HCT116 (cell line): Measurements from ENCODE around the gene IGSF9. TPM values are rescaled to one million over a fixed set of nuclear protein-coding genes. Genes with fewer than 3 reads are reported as not detected.

Experiments
- ATAC-seq: fragments of 200-7000 bp; cut with Tn5 transposase; 2 replicates; pipeline ENCODE4 v1.9.1; 2020; ENCODE audit warnings: mild to moderate bottlenecking, moderate library complexity
- BruUV-seq: library from RNA; stranded (reverse); fragments of 400-500 nt; replicated peaks from 2 replicates; lab custom pipeline; 2021; lab: Mats Ljungman, UMichigan
- CTCF ChIA-PET: fragments of 300-600 bp; sonication (Branson Sonifier 250); formaldehyde crosslinking; loops from one replicate; lab custom pipeline; 2021; ENCODE audit warnings: antibody characterized with exemption; lab: Charles Lee
- POLR2A ChIA-PET: fragments of 300-600, 350-600 bp; sonication (Branson Sonifier 250); formaldehyde crosslinking; loops from one replicate; lab custom pipeline; 2021; ENCODE audit warnings: antibody characterized with exemption; lab: Charles Lee
- RAD21 ChIA-PET, 2 experiments: fragments of 300-600 bp; sonication (Branson Sonifier 250); formaldehyde crosslinking; loops; one replicate each; lab custom pipeline; 2023; ENCODE audit warnings: low total read pairs in 2 of 2; ENCODE audit not compliant: uncharacterized antibody in 2 of 2, unreplicated experiment in 2 of 2, low non-redundant PET in 1 of 2; lab: Charles Lee
- DNase-seq: peaks from one replicate; pipeline ENCODE4 v3.0.0-alpha.2; 2010; ENCODE audit warnings: low read depth, low spot score
- H2AFZ ChIP-seq: fragments of 200-600 bp; shearing (Covaris generic), sonication (generic); 2 replicates; pipeline ENCODE4 v1.6.1; 2017; ENCODE audit warnings: low read depth, mixed run types, mixed read lengths, antibody characterized with exemption, low read length; ENCODE audit not compliant: poor library complexity, severe bottlenecking
- H3K27ac ChIP-seq: 2 replicates; pipeline ENCODE4 v1.5.1; 2012; ENCODE audit warnings: low read depth, low read length
- H3K27me3 ChIP-seq: fragments of 200-600 bp; sonication (generic); 2 replicates; pipeline ENCODE4 v1.6.1; 2016; ENCODE audit warnings: mixed run types, low read length, mixed read lengths; ENCODE audit not compliant: insufficient read depth
- H3K36me3 ChIP-seq, 2 experiments: fragments of 200-500 bp in 1 of 2; fragments of 200-600 bp in 1 of 2; sonication (Bioruptor generic) in 1 of 2; sonication (generic) in 1 of 2; 2 replicates each; pipeline versions ENCODE4 v1.5.1 to v1.6.1; 2014 to 2016; ENCODE audit warnings: low read length in 2 of 2, inconsistent platforms in 1 of 2, mixed read lengths in 1 of 2, mixed run types in 1 of 2; ENCODE audit not compliant: insufficient read depth in 2 of 2, control insufficient read depth in 1 of 2
- H3K4me1 ChIP-seq, 2 experiments: fragments of 200-600 bp in 1 of 2; sonication (generic) in 1 of 2; 2 replicates each; pipeline versions ENCODE4 v1.5.1 to v1.6.1; 2012 to 2017; ENCODE audit warnings: low read length in 2 of 2, inconsistent platforms in 1 of 2, mild to moderate bottlenecking in 1 of 2, mixed read lengths in 1 of 2, mixed run types in 1 of 2, moderate library complexity in 1 of 2; ENCODE audit not compliant: insufficient read depth in 2 of 2, control insufficient read depth in 1 of 2
- H3K4me2 ChIP-seq: fragments of 200-600 bp; sonication (generic); 2 replicates; pipeline ENCODE4 v1.6.1; 2017; ENCODE audit warnings: mixed run types, low read length, mixed read lengths
- H3K4me3 ChIP-seq, 2 experiments: fragments of 200-600 bp in 1 of 2; sonication (generic) in 1 of 2; replicated peaks in 1 of 2; 2 replicates each; pipeline ENCODE4 v1.5.1; 2011 to 2016; ENCODE audit warnings: low read length in 2 of 2, control low read depth in 1 of 2, low read depth in 1 of 2, mild to moderate bottlenecking in 1 of 2, mixed read lengths in 1 of 2, mixed run types in 1 of 2
- H3K79me2 ChIP-seq: fragments of 200-600 bp; sonication (generic); 2 replicates; pipeline ENCODE4 v1.6.1; 2017; ENCODE audit warnings: mild to moderate bottlenecking, mixed run types, low read length, moderate library complexity, mixed read lengths; ENCODE audit not compliant: insufficient read depth
- H3K9ac ChIP-seq: fragments of 200-600 bp; sonication (generic); 2 replicates; pipeline ENCODE4 v1.6.1; 2016; ENCODE audit warnings: low read length, mixed read lengths
- H3K9me2 ChIP-seq: fragments of 200-600 bp; sonication (generic), shearing (Covaris generic); 2 replicates; pipeline ENCODE4 v1.6.1; 2017; ENCODE audit warnings: mixed run types, mild to moderate bottlenecking, moderate library complexity; ENCODE audit not compliant: insufficient read depth
- H3K9me3 ChIP-seq, 2 experiments: fragments of 200-500 bp in 1 of 2; fragments of 200-600 bp in 1 of 2; sonication (Bioruptor generic) in 1 of 2; sonication (generic) in 1 of 2; 2 replicates each; pipeline ENCODE4 v1.6.1; 2014 to 2017; ENCODE audit warnings: low read length in 2 of 2, mixed read lengths in 2 of 2, inconsistent platforms in 1 of 2, low read depth in 1 of 2, mild to moderate bottlenecking in 1 of 2, mixed run types in 1 of 2, moderate library complexity in 1 of 2; ENCODE audit not compliant: control insufficient read depth in 1 of 2, insufficient read depth in 1 of 2
- H4K20me1 ChIP-seq: fragments of 200-600 bp; sonication (generic), shearing (Covaris generic); 2 replicates; pipeline ENCODE4 v1.6.1; 2017; ENCODE audit warnings: mixed run types, mild to moderate bottlenecking, moderate library complexity; ENCODE audit not compliant: insufficient read depth
- CTCF ChIP-seq, 3 experiments: fragments of 200-600 bp in 1 of 3; sonication (generic) in 1 of 3; IDR thresholded peaks in 2 of 3; conservative IDR thresholded peaks in 1 of 3; 2 replicates each; pipeline ENCODE4 v1.5.1; 2012 to 2017; ENCODE audit warnings: low read depth in 2 of 3, low read length in 2 of 3, antibody characterized with exemption in 1 of 3, borderline replicate concordance in 1 of 3, control low read depth in 1 of 3, mild to moderate bottlenecking in 1 of 3, mixed read lengths in 1 of 3, mixed run types in 1 of 3, moderate library complexity in 1 of 3; ENCODE audit not compliant: insufficient read depth in 1 of 3
- EGR1 ChIP-seq: IDR thresholded peaks from 2 replicates; pipeline ENCODE4 v1.6.1; 2012; ENCODE audit warnings: low read depth
- ELF1 ChIP-seq: IDR thresholded peaks from 2 replicates; pipeline ENCODE4 v1.6.1; 2012; ENCODE audit warnings: low read depth, borderline replicate concordance
- EZH2 ChIP-seq: fragments of 200-600 bp; sonication (generic); IDR thresholded peaks from 2 replicates; pipeline ENCODE4 v1.6.1; 2017; ENCODE audit warnings: antibody characterized with exemption, mixed run types
- EZH2phosphoT487 ChIP-seq: fragments of 200-600 bp; IDR thresholded peaks from 2 replicates; pipeline ENCODE4 v1.6.1; 2018; ENCODE audit warnings: antibody characterized with exemption, borderline replicate concordance
- FOSL1 ChIP-seq: IDR thresholded peaks from 2 replicates; pipeline ENCODE4 v1.6.1; 2012; ENCODE audit warnings: low read depth
- JUND ChIP-seq: IDR thresholded peaks from 2 replicates; pipeline ENCODE4 v1.6.1; 2012
- POLR2AphosphoS5 ChIP-seq: IDR thresholded peaks from 2 replicates; pipeline ENCODE4 v1.6.1; 2011; ENCODE audit warnings: mild to moderate bottlenecking, low read depth, low read length, moderate library complexity
- REST ChIP-seq: IDR thresholded peaks from 2 replicates; pipeline ENCODE4 v1.6.1; 2012; ENCODE audit warnings: low read depth
- SP1 ChIP-seq: IDR thresholded peaks from 2 replicates; pipeline ENCODE4 v1.6.1; 2012; ENCODE audit warnings: low read depth
- TCF7L2 ChIP-seq: IDR thresholded peaks from 2 replicates; pipeline ENCODE4 v1.7.0; 2011; ENCODE audit warnings: borderline replicate concordance, inconsistent platforms; ENCODE audit not compliant: insufficient read depth, insufficient read length; ENCODE audit errors: extremely low read depth
- YY1 ChIP-seq: IDR thresholded peaks from 2 replicates; pipeline ENCODE4 v1.6.1; 2011; ENCODE audit warnings: low read length, low read depth, moderate library complexity, mild to moderate bottlenecking; ENCODE audit not compliant: insufficient replicate concordance; ENCODE audit errors: extremely low read depth
- ZBTB33 ChIP-seq: IDR thresholded peaks from 2 replicates; pipeline ENCODE4 v1.6.1; 2011; ENCODE audit warnings: mild to moderate bottlenecking, low read length, moderate library complexity; ENCODE audit not compliant: insufficient replicate concordance; ENCODE audit errors: extremely low read depth
- intact Hi-C: fragments of 100-400 bp; cut with micrococcal nuclease; formaldehyde crosslinking; loops from 2 replicates; pipeline ENCODE4 v1.10.0; 2022
- total RNA-seq: library from RNA; stranded (reverse); gene quantifications from one replicate; pipeline ENCODE4 v1.2.1, GENCODE V29; 2021; ENCODE audit not compliant: unreplicated experiment

Gene IGSF9
- total RNA-seq, 1 experiment from 2014 or later, result 10.3 TPM

- intact Hi-C loops, result no loop called here
- Histone ChIP-seq H3K9ac (no peak overlapping the region), H4K20me1 (no peaks in the 10 kb centered on the region), H3K4me2 (no peak overlapping the region), H3K4me3 (no peak overlapping the region), H3K36me3 (no peaks in the 10 kb centered on the region), H3K79me2 (no peaks in the 10 kb centered on the region), H3K27ac (no peak overlapping the region), H3K4me1 (no peaks in the 10 kb centered on the region), H3K9me2 (no peaks in the 10 kb centered on the region), H3K27me3 (peaks cover 54% of the 10 kb centered on the region), H3K9me3 (no peaks in the 10 kb centered on the region), H2AFZ (no peak overlapping the region)
- RAD21 ChIA-PET, result no interaction called here
- no peak for TF ChIP-seq EZH2phosphoT487
- TF ChIP-seq JUND, result no peak
- no peak for TF ChIP-seq FOSL1
- TF ChIP-seq ELF1, result no peak
- no peak for TF ChIP-seq SP1
- TF ChIP-seq TCF7L2, result no peak
- POLR2A ChIA-PET, result no interaction called here
- BruUV-seq, result no TSS peak
- CTCF ChIA-PET, result no interaction called here
- ATAC-seq, result no peak
- DNase-seq, result no peak
Observed at GRCh38 chr1:159979257-159979656, 33.8 kb upstream of the IGSF9 start.

GRCh38 chr1:159978107-159978398 lies 32.6 kb upstream of the IGSF9 start:
- Histone ChIP-seq H3K9me2 (no peaks in the 10 kb centered on the region), H2AFZ (no peak overlapping the region), H3K4me3 (no peak overlapping the region), H3K4me1 (no peaks in the 10 kb centered on the region), H3K27ac (no peak overlapping the region), H4K20me1 (no peaks in the 10 kb centered on the region), H3K27me3 (peaks cover 47% of the 10 kb centered on the region), H3K9me3 (no peaks in the 10 kb centered on the region), H3K36me3 (no peaks in the 10 kb centered on the region), H3K9ac (no peak overlapping the region), H3K4me2 (no peak overlapping the region), H3K79me2 (no peaks in the 10 kb centered on the region)
- DNase-seq (no peak), ATAC-seq (no peak)
- RAD21 ChIA-PET, result no interaction called here
- intact Hi-C loops, result no loop called here
- POLR2A ChIA-PET, result no interaction called here
- CTCF ChIA-PET, result no interaction called here
- BruUV-seq, result no TSS peak
- TF ChIP-seq SP1 (no peak), ELF1 (no peak), CTCF (IDR thresholded peaks at IDR 0.05 in 2 of 3, conservative IDR thresholded peaks at IDR 0.05 in 1 of 3; ENCODE audit: borderline replicate concordance in 1 of 3, insufficient read depth in 1 of 3, low read depth in 2 of 3, low read length in 2 of 3) (no peak), EZH2 (no peak), ZBTB33 (no peak), POLR2AphosphoS5 (no peak), YY1 (no peak), EGR1 (no peak), REST (no peak)
